ENCODE data around the gene GNAS.

GRCh38 chr20:58839474-58839874 lies 13.0 kb upstream of the GNAS start:
- TF ChIP-seq POLR2A (IDR thresholded peaks at IDR 0.05; ENCODE audit: low read length) (no peak), GATA1 (IDR thresholded peaks at IDR 0.05; ENCODE audit: low read depth, low read length) (no peak)
